Esophagus mucosa (tissue), 1 donor: ENCODE results near the gene IGFLR1. TPM values are rescaled to one million over a fixed set of nuclear protein-coding genes. Genes with fewer than 3 reads are reported as not detected.

ENCODE experiments used
- ATAC-seq: fragments of 200-7000 bp; cut with Tn5 transposase; one replicate; pipeline ENCODE4 v1.9.1; 2020
- total RNA-seq: library from RNA; stranded (reverse); gene quantifications from one replicate; pipeline ENCODE4 v1.2.4, GENCODE V29; 2023
- donor health status: DM: yes; HTN: yes; CAD: no.

Gene IGFLR1
- total RNA-seq, result 2.4 TPM

DNA sequence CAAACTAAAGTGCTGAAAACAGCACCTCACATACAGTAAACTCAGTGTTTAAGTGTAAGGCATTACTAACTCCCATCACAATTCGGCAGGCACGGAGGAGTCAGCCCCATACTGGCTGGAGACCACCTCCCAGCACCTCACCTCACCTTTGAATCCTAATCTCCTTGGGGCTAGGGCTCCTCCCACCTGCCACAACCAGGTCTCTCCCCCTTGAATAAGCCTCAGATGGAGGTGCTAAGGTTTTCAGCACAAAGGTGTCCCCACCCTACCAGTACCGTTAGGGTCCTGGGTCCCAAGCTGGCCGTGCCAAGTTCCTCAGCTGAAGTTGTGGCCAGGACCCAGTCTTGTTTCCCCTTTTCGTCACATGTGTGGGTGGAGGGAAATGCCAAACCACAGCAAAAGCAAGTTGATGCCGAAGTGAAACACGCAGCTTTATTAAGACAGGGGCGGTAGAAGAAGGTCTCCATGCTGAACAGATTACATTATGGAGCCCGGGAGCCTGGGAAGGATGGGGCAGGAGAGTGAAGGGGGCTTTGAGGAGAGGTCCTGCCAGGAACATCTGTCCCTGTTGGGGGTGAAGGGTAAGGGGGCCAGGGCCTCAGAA lies at the start of gene IGFLR1:
TSS of gene IGFLR1 (minus strand) at position 332 of the 604 bp plus-strand sequence. CDS start 1,272 bp downstream, outside the sequence.
- ATAC-seq, result no peak

- no peak for ATAC-seq
These were observed 49.6 kb upstream of the IGFLR1 start for GRCh38 chr19:35791814-35792279.

DNA sequence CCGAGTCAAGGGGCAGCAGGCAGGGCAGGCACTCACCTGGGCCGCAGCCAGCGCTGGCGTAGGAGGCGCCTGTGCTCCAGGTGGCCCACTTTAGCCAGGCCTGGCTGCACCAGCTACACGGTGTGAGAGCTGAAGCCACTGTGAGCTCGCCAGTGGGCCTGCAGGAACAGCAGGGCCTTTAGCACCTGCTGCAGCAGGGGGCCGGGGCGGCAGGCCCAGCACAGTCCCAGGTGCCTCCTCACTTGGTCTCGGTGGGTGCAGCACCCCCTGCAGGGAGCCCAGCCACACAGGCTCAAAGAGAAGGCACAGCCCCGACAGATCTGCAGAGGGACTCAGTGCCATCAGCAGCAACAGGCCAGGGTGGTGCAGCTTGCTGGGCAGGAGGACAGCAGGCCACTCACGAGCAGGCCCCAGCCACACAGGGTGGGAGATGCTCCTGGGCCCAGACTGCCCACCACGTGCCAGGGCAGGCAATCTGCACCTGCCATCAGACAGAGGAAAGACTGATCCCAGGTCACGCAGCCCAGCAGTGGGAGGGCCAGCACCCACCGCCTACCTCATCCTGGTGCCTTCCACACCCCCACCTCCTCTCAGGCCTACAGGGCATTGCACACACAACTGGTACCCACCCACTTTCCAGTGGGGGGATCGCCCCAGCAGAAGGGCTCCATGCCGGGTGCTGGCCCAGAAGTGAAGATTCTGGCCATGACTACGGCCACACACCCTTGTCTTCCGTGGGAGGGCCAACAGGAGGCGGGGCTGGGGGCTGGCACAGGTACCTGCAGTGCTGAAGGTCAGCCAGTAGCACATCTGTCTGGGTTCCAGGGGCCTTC lies 48.9 kb upstream of the IGFLR1 start:
- no peak for ATAC-seq

DNA sequence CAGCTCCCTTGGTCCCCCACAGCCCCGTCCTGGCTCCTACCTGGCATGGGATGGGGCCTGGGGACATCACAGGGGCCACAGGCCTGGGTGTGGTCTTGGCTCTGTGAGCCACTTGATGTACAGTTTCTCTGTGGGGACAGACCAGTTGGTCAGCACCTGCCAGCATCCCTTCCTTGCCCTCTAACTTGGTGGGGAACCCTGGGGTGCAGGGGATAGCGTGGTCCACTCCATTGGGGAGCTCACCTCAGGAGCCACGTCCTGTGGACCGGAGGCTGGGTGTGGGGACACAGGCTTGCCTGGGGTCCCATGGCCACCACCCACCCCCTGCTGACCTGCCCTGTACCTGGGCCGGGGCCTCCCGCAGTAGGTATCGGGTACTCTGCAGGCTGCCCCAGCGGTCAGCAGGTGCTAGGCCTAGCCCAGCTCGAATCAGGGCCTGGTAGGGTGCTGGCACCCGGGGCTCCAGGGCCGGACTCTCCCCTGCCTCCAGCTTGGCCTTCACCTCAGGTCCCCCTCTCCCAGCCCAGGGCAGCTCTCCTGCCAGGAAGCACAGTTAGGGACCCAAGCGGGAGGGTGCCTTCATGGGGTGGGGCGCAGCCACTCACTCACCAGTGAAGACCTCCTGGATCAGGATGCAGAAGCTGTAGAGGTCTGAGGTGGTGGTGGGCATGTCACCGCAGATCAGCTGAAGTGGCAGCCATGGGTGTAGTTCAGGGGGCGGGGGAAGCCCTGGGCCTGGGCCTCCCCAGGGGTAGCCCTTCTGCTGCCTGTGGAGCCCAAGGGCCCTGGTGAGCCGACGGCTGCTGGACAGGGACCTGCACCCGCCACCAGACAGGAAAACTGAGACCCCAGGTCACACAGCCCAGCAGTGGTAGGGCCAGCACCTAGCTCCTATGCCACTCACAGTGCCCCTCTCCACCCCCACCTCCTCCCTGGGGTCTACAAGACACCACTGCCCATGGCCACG lies 48.0 kb upstream of the IGFLR1 start:
- no peak for ATAC-seq

DNA sequence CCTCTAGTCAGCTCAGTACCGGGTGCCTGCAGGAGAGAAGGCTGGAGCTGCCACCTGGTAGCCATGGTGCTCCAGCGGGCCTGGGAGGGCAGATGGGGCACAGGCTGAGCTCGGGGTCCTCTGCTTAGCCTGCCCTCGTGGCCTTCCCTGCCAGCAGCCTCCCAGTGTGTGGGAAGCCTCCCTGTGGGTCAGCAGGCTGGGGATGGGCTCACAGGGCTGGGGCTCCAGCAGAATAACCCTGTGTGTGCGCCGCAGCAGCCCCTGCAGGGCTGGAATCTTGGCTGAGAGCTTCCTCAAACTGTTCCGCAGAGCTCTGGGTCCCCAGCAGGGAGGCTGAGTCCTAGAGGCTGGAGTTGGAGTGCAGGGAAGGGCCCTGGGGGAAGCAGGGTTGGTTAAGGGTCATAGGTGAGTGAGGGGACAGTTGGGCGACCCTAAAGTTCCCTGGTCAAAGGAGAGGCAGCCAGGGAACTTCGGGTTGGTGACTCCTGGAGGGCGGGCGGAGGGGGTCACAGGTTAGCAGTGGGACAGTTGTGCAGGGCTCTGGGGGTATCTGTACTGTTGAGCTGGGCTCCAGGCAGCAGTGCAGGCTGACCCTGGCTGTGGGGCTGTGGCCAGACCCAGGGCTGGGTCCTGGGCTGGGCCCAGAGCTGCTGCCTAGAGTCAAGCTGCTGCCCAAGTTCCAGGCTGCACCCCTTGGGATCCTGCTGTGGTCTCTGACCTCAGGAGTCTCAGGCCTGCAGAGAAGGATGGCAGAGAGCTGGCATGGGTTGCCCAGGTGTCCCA lies 47.1 kb upstream of the IGFLR1 start:
- no peak for ATAC-seq

GRCh38 chr19:35788205-35788960 lies 46.1 kb upstream of the IGFLR1 start:
- no peak for ATAC-seq

DNA sequence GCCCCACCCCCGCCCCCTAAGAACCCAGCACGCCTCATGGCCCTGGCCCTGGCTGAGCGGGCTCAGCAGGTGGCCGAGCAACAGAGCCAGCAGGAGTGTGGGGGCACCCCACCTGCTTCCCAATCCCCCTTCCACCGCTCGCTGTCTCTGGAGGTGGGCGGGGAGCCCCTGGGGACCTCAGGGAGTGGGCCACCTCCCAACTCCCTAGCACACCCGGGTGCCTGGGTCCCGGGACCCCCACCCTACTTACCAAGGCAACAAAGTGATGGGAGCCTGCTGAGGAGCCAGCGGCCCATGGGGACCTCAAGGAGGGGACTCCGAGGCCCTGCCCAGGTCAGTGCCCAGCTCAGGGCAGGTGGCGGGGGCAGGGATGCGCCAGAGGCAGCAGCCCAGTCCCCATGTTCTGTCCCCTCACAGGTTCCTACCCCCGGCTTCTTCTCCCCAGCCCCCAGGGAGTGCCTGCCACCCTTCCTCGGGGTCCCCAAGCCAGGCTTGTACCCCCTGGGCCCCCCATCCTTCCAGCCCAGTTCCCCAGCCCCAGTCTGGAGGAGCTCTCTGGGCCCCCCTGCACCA lies 45.1 kb upstream of the IGFLR1 start:
- no peak for ATAC-seq

DNA sequence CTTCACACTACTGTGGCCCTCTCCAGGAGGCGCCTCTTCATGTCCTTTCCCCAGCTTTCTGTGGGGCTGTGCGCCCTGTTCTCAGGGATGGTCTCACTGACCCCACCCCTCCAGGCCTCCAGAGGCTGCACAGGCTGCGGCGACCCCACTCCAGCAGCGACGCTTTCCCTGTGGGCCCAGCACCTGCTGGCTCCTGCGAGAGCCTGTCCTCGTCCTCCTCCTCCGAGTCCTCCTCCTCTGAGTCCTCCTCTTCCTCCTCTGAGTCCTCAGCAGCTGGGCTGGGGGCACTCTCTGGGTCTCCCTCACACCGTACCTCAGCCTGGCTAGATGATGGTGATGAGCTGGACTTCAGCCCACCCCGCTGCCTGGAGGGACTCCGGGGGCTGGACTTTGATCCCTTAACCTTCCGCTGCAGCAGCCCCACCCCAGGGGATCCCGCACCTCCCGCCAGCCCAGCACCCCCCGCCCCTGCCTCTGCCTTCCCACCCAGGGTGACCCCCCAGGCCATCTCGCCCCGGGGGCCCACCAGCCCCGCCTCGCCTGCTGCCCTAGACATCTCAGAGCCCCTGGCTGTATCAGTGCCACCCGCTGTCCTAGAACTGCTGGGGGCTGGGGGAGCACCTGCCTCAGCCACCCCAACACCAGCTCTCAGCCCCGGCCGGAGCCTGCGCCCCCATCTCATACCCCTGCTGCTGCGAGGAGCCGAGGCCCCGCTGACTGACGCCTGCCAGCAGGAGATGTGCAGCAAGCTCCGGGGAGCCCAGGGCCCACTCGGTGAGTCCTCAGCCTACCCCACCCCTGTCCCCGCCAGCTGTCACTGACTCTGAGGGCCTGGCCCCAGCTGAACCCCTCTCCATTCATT lies 44.3 kb upstream of the IGFLR1 start:
- no peak for ATAC-seq

DNA sequence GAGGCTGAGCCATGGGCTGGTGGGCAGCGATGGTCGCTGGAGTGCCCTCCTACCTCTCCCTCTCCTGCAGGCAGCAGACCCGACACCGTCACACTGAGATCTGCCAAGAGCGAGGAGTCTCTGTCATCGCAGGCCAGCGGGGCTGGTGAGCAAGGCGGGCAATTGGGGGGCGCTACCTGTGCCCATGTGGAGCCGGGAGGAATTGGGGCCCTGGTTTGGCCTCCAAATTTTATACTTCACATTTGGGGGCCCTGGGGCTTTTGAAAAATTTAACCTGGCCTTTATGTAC lies 43.0 kb upstream of the IGFLR1 start:
- ATAC-seq, result no peak

DNA sequence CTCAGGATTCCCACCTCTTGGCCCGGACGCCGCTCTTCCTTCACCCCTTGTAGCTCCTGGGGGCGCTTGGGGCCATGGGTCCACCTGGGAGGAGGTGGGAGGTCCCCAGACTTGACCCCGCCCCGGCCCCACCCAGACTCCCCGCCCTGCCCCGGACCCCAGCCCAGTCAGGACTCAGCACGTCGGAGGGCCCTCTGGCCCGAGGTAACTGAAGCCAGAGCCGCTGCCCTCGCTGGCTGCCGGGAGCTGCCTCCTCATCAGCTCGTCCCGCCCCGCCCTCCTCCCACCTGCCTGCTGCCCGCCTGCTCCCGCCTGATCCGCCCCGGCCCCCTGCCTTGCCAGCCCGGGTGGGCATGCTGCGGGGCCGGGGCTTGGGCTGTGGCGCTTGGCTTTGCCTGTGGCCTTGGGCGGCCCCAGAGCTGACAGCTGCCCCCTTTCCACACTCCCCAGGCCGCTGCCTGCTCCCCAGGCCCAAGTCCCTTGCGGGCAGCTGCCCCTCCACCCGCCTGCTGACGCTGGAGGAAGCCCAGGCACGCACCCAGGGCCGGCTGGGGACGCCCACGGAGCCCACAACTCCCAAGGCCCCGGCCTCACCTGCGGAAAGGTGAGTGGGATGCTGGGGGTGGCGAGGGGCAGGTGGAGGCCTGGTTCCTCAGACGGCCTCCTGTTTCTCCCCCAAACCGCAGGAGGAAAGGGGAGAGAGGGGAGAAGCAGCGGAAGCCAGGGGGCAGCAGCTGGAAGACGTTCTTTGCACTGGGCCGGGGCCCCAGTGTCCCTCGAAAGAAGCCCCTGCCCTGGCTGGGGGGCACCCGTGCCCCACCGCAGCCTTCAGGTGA lies 42.5 kb upstream of the IGFLR1 start:
- no peak for ATAC-seq

GRCh38 chr19:35783469-35784434 lies 41.5 kb upstream of the IGFLR1 start:
- no peak for ATAC-seq

GRCh38 chr19:35782589-35782988 lies 40.3 kb upstream of the IGFLR1 start:
- no peak for ATAC-seq

DNA sequence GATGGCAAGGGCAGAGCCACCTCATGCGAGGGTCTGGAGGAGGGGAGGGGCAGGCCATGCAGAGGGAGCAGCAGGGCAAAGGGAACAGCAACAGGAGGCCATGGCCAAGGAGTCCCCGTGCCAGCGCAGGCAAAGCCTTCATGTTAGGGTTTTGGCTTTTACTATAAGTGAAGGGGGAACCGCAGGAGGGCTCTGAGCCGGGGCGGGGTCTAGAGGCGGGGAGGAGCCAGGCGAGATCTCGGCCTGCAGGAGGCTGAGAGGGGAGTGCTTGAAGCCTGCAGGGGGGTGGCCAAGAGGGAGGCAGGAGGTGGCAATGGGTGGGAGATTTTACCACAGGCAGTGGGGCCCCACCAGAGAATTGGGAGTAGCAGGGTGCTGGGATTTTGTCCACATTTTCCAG lies 39.4 kb upstream of the IGFLR1 start:
- ATAC-seq, result no peak

DNA sequence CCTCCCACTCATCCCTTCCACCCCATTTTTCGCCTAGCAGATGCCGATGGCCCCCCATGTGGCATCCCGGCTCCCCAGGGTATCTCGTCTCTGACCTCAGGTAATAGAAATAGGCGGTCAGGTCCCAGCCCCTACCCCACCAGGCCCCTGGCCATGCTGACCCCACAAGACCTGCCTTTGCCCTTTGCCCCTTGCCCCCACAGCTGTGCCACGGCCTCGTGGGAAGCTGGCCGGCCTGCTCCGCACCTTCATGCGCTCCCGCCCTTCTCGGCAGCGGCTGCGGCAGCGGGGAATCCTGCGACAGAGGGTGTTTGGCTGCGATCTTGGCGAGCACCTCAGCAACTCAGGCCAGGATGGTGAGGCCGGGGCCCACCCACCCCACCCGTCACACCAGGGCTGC lies 38.5 kb upstream of the IGFLR1 start:
- no peak for ATAC-seq

- ATAC-seq, result no peak
These were observed 37.8 kb upstream of the IGFLR1 start for GRCh38 chr19:35780058-35780457.

- no peak for ATAC-seq
These were observed 36.8 kb upstream of the IGFLR1 start for GRCh38 chr19:35779033-35779432.

DNA sequence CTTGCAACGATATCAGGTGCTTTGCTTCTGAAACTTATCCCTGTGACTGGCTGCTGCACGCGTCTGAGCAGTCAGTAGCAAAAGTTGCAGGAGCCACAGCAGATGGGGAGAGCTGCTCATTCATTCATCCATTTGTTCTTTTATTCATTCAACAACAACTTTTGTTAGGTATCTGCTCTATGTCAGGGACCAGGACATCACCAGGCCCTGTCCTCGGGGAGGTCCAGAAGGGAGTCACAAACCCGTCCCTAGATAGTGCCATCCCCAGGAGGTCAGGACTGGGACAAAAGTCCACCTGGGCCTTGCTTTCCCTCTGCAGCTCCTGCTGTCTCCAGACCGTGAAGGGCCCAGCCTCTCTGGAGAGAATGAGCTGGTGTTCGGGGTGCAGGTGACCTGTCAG lies 35.7 kb upstream of the IGFLR1 start:
- ATAC-seq, result no peak
